Kidney epithelial cell (primary cell): Measurements from ENCODE around the gene IQSEC1. TPM values are rescaled to one million over a fixed set of nuclear protein-coding genes. Genes with fewer than 3 reads are reported as not detected.

ENCODE experiments used
- DNase-seq: peaks from one replicate; pipeline ENCODE4 v3.0.0-alpha.2; 2010; ENCODE audit warnings: low read depth
- H3K27me3 ChIP-seq: 2 replicates; pipeline ENCODE4 v1.6.0; 2011; ENCODE audit warnings: low read length; ENCODE audit not compliant: control insufficient read depth, insufficient read depth
- H3K36me3 ChIP-seq: 2 replicates; pipeline ENCODE4 v1.5.1; 2011; ENCODE audit warnings: low read length; ENCODE audit not compliant: control insufficient read depth, insufficient read depth
- H3K4me3 ChIP-seq: 2 replicates; pipeline ENCODE4 v1.5.1; 2011; ENCODE audit warnings: low read depth, mild to moderate bottlenecking, control low read depth, low read length
- total RNA-seq: library from RNA; depleted of rRNA; stranded (reverse); fragments of >200 nt; gene quantifications from 2 replicates; pipeline ENCODE4 v1.2.3, GENCODE V29; 2015
- TF ChIP-seq, protein P1 (sequence below): IDR thresholded peaks from 2 replicates; pipeline ENCODE4 v1.5.1; 2011; ENCODE audit warnings: mild to moderate bottlenecking, moderate library complexity, low read length, control low read depth, inconsistent platforms; ENCODE audit not compliant: insufficient read depth, poor library complexity, severe bottlenecking

Gene IQSEC1
- total RNA-seq, 1 donor from 2014 or later = 14.9 TPM

DNA sequence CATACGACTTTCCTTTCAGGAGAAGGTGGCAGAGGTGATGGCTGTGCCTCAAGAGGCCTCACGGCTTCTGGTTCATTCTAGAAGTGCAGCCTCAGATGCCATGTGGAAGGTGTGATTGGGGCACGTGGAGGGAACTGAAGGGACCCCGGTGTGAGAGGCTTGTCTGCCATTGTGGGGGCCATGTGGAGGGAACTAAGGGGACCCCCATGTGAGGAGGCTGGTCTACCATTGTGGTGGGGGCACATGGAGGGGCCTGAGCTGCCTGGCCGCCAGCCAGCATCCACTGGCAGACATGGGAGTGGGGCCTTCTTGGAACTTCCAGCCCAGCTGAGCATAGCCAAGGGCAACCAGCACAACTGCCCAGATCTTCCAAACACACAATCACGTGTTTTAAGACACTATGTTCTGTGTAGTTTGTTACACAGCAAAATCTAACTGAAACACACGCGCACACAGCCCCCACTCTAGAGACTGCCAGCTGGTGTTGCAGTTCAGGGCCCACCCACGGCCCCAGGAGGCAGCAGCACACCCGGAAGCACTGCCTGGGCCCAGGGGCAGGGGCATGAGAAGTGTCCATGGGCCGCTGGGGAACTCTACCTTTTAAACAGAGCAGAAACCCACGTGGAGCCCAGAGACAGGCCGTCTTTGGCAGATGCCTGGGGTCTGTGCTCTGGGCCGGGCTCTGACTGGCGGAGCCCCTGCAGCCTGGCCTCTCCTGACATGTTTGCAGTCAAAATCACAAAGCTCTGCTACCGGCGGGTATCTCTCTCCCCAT, 66.8 kb downstream of the IQSEC1 start:
- no peaks in the 10 kb centered on the region for H3K36me3 ChIP-seq
- TF ChIP-seq, protein P1, sequence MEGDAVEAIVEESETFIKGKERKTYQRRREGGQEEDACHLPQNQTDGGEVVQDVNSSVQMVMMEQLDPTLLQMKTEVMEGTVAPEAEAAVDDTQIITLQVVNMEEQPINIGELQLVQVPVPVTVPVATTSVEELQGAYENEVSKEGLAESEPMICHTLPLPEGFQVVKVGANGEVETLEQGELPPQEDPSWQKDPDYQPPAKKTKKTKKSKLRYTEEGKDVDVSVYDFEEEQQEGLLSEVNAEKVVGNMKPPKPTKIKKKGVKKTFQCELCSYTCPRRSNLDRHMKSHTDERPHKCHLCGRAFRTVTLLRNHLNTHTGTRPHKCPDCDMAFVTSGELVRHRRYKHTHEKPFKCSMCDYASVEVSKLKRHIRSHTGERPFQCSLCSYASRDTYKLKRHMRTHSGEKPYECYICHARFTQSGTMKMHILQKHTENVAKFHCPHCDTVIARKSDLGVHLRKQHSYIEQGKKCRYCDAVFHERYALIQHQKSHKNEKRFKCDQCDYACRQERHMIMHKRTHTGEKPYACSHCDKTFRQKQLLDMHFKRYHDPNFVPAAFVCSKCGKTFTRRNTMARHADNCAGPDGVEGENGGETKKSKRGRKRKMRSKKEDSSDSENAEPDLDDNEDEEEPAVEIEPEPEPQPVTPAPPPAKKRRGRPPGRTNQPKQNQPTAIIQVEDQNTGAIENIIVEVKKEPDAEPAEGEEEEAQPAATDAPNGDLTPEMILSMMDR = no peak
- no peak overlapping the region for H3K4me3 ChIP-seq
- no peaks in the 10 kb centered on the region for H3K27me3 ChIP-seq
- no peak for DNase-seq

DNA sequence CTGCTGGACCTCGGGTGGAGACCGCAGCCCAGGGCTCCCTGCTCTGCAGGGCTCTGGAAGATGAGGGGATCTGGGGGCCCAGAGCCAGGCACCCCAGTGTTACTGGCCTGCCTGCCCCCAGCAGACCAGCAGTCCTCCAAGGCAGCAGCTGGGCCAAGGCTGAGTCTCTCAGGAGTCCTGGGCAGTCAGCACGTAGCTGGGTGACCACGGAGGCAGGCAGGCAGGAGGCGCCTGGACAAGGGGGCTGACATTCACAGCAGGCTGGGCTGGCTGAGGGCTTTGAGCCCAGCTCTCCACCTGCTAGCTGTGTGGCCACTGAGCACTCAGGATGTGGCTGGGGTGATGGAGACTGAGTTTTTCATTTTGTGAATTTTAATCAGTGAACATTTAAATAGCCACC, 67.9 kb downstream of the IQSEC1 start:
- Histone ChIP-seq H3K27me3 (no peaks in the 10 kb centered on the region), H3K4me3 (no peak overlapping the region), H3K36me3 (no peaks in the 10 kb centered on the region)
- DNase-seq = no peak
- TF ChIP-seq, protein P1 = no peak

DNA sequence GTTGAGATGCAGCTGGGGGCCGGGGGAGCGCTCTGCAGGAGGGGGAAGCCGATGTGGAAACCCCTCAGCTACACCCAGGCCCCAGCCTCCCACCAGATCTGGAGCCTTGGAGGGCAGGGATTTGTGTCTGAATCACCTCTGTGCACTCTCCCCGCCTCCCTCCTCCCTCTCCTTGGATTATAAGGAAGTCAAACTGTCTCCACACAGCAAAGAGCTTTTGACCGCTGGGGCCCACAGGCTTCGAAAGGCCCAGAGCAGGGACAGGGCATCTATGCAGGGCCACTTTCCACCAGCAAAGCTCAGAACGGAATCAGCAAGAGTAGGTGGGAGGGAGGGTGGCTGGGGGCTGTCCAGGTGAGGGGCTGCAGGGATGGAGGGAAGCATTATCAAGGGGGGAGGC, 68.9 kb downstream of the IQSEC1 start:
- Histone ChIP-seq H3K4me3 (no peak overlapping the region), H3K36me3 (no peaks in the 10 kb centered on the region), H3K27me3 (no peaks in the 10 kb centered on the region)
- no peak for DNase-seq
- TF ChIP-seq, protein P1 = no peak

DNA sequence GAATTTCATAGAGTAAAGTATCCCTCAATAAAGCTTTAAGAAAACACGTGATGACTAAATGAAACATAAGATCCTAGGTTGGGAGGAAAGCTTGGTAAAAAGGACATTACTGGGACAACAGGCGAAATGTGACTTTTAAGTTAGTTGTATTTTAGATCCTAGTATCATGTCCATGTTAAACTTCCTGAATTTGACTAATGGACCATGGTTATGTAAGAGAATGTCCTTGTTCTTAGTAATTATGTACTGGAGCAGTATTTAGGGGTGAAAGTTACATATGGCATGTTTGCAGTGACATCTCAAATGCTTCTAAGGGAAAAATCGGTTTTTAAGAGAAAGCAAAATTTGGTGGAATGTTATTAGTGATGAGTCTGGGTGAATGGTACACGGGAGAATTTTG, 69.6 kb downstream of the IQSEC1 start:
- no peaks in the 10 kb centered on the region for H3K27me3 ChIP-seq
- DNase-seq = no peak
- H3K4me3 ChIP-seq = no peak overlapping the region
- TF ChIP-seq, protein P1 = no peak
- no peaks in the 10 kb centered on the region for H3K36me3 ChIP-seq

DNA sequence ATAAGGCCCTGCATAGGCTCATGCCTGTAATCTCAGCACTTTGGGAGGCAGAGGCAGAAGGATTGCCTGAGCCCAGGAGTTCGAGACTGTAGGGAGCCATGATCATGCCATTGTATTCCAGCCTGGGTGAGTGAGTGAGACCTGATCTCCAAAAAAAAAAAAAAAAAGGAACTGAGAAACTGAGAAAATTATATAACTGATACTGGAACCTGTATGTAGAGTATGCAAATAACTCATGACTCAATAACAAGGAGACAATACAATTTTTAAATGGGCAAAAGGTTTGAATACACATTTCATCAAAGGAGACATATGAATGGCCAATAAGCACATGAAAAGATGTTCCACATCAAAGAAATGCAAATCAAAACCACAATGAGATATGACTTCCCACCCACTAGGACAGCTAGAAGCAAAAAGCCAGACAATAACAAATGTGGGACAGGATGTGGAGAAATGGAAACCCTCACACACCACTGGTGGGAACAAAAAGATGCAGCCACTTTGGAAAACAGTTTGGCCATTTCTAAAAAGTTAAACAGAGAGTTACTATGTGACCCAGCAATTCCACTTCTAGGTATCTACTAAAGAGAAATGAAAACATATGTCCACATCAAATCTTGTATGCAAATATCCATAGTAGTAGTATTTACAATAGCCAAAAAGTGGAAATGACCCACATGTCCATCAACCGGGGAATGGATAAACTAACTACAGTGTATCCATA, 70.7 kb downstream of the IQSEC1 start:
- no peak overlapping the region for H3K4me3 ChIP-seq
- no peak for DNase-seq
- H3K27me3 ChIP-seq = no peaks in the 10 kb centered on the region
- H3K36me3 ChIP-seq = no peaks in the 10 kb centered on the region
- TF ChIP-seq, protein P1 = no peak
